Measurements from ENCODE around the gene KSR2. TPM values are rescaled to one million over a fixed set of nuclear protein-coding genes. Genes with fewer than 3 reads are reported as not detected.
"Not testable (repeated sequence)": the region's sequence is repeated elsewhere in the genome, so short reads cannot be mapped to it uniquely, and the experiment has no call there.

Gene KSR2
- 0.24 and 0.98 TPM in 2 replicates for total RNA-seq (2014; rRNA removed; shearing (Covaris generic))

GRCh38 chr12:117968826-117969659 is at the start of gene KSR2:
KSR2 (minus strand) TSS chr12:117968990; CDS start chr12:117968255, 735 bp downstream.
- no peak for DNase-seq (ENCODE audit: low read depth)

GRCh38 chr12:118017926-118018325 is 49.1 kb upstream of the KSR2 start:
- no peak for DNase-seq (ENCODE audit: low read depth)

GRCh38 chr12:118016424-118017264 is 47.9 kb upstream of the KSR2 start, which contains the start of gene RFC5:
RFC5 (plus strand) TSS chr12:118016703; CDS start chr12:118016828, 125 bp downstream.
- peak; percentile 94 for DNase-seq (ENCODE audit: low read depth)

- DNase-seq (ENCODE audit: low read depth): no peak
Measured at GRCh38 chr12:118015944-118016343, 47.2 kb upstream of the KSR2 start.

GRCh38 chr12:118015306-118015705 is 46.5 kb upstream of the KSR2 start:
- no peak for DNase-seq (ENCODE audit: low read depth)

GRCh38 chr12:118013283-118013682 is 44.5 kb upstream of the KSR2 start:
- DNase-seq (ENCODE audit: low read depth): no peak

GRCh38 chr12:118011961-118012360 is 43.2 kb upstream of the KSR2 start:
- DNase-seq (ENCODE audit: low read depth): no peak

- DNase-seq (ENCODE audit: low read depth): no peak
Measured at GRCh38 chr12:118011377-118011776, 42.6 kb upstream of the KSR2 start.

GRCh38 chr12:118010903-118011302 is 42.1 kb upstream of the KSR2 start:
- DNase-seq (ENCODE audit: low read depth): no peak

GRCh38 chr12:117999806-118000205 is 31.0 kb upstream of the KSR2 start:
- not testable (repeated sequence) for DNase-seq (ENCODE audit: low read depth)

GRCh38 chr12:117998719-117999118 is 29.9 kb upstream of the KSR2 start:
- DNase-seq (ENCODE audit: low read depth): no peak

GRCh38 chr12:117994551-117995438 is 26.0 kb upstream of the KSR2 start:
- DNase-seq (ENCODE audit: low read depth): peak; percentile 37

GRCh38 chr12:117986705-117987469 is 18.1 kb upstream of the KSR2 start:
- peak; percentile 86 for DNase-seq (ENCODE audit: low read depth)

GRCh38 chr12:117985182-117985581 is 16.4 kb upstream of the KSR2 start:
- DNase-seq (ENCODE audit: low read depth): peak; percentile 14

- DNase-seq (ENCODE audit: low read depth): no peak
Measured at GRCh38 chr12:117981267-117981666, 12.5 kb upstream of the KSR2 start.

GRCh38 chr12:117980616-117981015 is 11.8 kb upstream of the KSR2 start:
- DNase-seq (ENCODE audit: low read depth): no peak

- no peak for DNase-seq (ENCODE audit: low read depth)
Measured at GRCh38 chr12:117977373-117977772, 8.6 kb upstream of the KSR2 start.

GRCh38 chr12:117975006-117975405 is 6.2 kb upstream of the KSR2 start:
- DNase-seq (ENCODE audit: low read depth): no peak

GRCh38 chr12:117972301-117972700 is 3.5 kb upstream of the KSR2 start:
- no peak for DNase-seq (ENCODE audit: low read depth)

- no peak for DNase-seq (ENCODE audit: low read depth)
Measured at GRCh38 chr12:117970334-117970733, 1.5 kb upstream of the KSR2 start.

Measured in RPMI7951 (cell line).